Activated CD4-positive, alpha-beta T cell treated with anti-CD3 and anti-CD28 coated beads for 1 hour (primary cell): Measurements from ENCODE around the gene CLPTM1L.
"Not testable (repeated sequence)": the region's sequence is repeated elsewhere in the genome, so short reads cannot be mapped to it uniquely, and the experiment has no call there.

Source experiments
- DNase-seq: peaks from one replicate; pipeline ENCODE4 v3.0.0-alpha.2; 2020

Gene CLPTM1L

GRCh38 chr5:1359713-1360112 lies 14.8 kb upstream of the CLPTM1L start:
- DNase-seq, result no peak

GRCh38 chr5:1359031-1359645 lies 14.2 kb upstream of the CLPTM1L start:
- DNase-seq, result no peak

GRCh38 chr5:1358726-1359025 lies 13.8 kb upstream of the CLPTM1L start:
- no peak for DNase-seq

- DNase-seq, result no peak
Measured at GRCh38 chr5:1357946-1358725, 13.2 kb upstream of the CLPTM1L start.

GRCh38 chr5:1356873-1357787 lies 12.2 kb upstream of the CLPTM1L start:
- DNase-seq, result no peak

GRCh38 chr5:1354576-1354975 lies 9.7 kb upstream of the CLPTM1L start:
- DNase-seq, result no peak

GRCh38 chr5:1352231-1353219 lies 7.6 kb upstream of the CLPTM1L start:
- no peak for DNase-seq

GRCh38 chr5:1351156-1351555 lies 6.3 kb upstream of the CLPTM1L start:
- no peak for DNase-seq

- no peak for DNase-seq
Measured at GRCh38 chr5:1349246-1349645, 4.3 kb upstream of the CLPTM1L start.

GRCh38 chr5:1348986-1349245 lies 4.0 kb upstream of the CLPTM1L start:
- DNase-seq, result no peak

- no peak for DNase-seq
Measured at GRCh38 chr5:1347571-1347970, 2.7 kb upstream of the CLPTM1L start.

- no peak for DNase-seq
Measured at GRCh38 chr5:1346627-1347440, 1.9 kb upstream of the CLPTM1L start.

- no peak for DNase-seq
Measured at GRCh38 chr5:1345876-1346626, 1.2 kb upstream of the CLPTM1L start.

GRCh38 chr5:1343931-1344901 lies 683 bp downstream of the CLPTM1L start:
- no peak for DNase-seq

- DNase-seq, result no peak
Measured at GRCh38 chr5:1343315-1343751, 1.6 kb downstream of the CLPTM1L start.

GRCh38 chr5:1342711-1343110 lies 2.2 kb downstream of the CLPTM1L start:
- not testable (repeated sequence) for DNase-seq

GRCh38 chr5:1342268-1342667 lies 2.6 kb downstream of the CLPTM1L start:
- DNase-seq, result no peak

- no peak for DNase-seq
Measured at GRCh38 chr5:1341863-1342262, 3.0 kb downstream of the CLPTM1L start.

GRCh38 chr5:1339818-1340210 lies 5.1 kb downstream of the CLPTM1L start:
- not testable (repeated sequence) for DNase-seq
